Activated CD4-positive, alpha-beta T cell treated with anti-CD3 and anti-CD28 coated beads for 1 hour (primary cell): ENCODE measurements around the gene SPATA31D4.
"Not testable (repeated sequence)": the region's sequence is repeated elsewhere in the genome, so short reads cannot be mapped to it uniquely, and the experiment has no call there.

Experiments
- DNase-seq: peaks from one replicate; pipeline ENCODE4 v3.0.0-alpha.2; 2020

SPATA31D4 gene

DNA sequence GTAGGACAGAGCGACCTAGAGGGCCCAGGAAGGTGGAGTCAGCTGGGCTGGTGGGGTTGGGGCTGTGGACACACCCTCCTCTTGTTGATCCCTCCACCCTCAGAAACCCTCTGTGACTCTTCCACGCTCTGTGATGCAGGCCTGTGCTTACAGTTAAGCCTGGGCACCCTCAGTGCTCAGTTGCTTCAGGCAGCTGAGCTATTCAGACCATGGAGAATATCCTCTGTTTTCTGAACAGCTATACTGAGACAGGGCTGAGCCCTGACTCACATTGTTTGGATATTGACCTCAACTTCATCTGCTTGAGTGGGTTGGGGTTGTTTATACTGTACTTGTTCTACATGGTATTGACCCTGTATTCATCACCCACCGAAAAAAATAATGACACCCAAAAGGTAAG, at the start of gene SPATA31D4:
SPATA31D4 (plus strand) TSS at position 124 of the 400 bp plus-strand sequence; CDS start at position 210, 86 bp downstream.
- DNase-seq, result not testable (repeated sequence)

DNA sequence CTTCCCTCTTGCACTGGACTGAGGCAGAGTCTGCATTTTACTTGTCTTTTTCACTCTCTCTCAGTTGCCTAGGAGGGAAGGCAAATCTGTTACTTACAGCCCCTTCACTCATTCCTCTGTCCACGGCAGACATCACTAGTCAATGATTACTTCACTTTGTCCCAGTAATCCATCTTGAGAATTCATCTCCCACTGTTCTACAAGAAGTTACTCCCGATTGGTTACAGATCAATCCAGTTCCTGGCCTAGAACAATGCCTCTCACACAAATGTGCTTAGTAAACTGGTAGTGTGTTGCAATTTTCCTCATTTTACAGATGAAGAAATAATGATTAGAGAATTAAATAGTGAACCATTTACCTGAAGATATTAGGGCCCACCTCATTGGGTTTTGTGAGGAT, 49.7 kb upstream of the SPATA31D4 start:
- no peak for DNase-seq

DNA sequence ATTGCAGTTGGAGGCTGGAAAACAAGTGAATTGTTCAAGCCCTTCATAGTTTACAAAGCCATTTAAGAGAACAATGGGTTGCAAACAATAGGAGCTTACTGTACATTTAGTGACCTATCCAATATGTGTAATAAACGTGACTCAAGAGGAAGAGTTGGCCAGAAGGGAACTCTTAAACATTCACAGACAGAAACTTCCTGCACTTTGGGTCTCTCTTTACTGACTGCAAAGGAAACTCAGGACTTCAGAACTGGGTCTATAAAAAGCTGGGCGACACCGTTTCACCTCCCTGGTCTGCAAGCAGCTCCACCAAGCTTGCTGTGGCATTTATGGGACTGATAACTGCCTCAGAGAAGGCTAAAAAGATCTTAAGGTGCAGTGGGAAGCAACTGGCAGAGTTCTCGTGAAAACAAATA, 48.7 kb upstream of the SPATA31D4 start:
- DNase-seq, result no peak

DNA sequence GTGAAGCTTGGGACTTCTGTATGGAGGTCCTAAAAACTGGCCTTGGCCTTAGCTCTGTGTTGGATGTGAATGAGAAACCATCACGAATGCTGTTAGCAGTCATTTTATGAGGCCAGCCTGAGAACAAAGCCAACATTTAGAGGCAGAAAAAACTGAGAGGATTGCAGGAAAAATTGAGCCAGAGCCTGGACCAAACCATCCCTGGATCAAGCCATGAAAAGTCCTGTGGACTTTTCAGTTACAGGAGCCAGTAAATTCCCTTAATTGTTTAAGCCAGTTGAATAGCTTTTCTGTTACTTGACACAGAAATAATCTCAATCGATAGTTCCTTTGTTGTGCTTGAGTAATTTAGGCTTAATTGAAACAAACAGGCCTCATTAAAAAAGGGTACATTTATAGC, 42.6 kb upstream of the SPATA31D4 start:
- no peak for DNase-seq

DNA sequence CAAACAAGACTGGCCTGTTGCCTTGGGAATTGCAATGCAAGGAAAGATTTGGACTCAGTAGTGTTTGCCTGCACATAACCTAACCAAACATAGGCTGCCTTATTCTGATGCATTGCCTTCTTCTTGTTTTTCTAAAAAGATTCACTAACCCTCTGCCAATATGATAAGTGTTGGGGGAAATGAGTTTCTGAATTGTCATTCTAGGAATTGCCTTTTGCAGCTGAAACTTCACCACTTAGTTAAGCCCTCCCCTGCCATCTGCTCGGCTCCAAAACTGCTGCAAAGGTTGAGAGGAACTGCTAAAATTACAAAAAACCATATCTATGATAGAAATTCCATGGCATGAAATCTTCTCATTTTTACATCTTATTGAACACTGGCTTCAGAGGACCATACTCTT, 41.6 kb upstream of the SPATA31D4 start:
- DNase-seq, result no peak

DNA sequence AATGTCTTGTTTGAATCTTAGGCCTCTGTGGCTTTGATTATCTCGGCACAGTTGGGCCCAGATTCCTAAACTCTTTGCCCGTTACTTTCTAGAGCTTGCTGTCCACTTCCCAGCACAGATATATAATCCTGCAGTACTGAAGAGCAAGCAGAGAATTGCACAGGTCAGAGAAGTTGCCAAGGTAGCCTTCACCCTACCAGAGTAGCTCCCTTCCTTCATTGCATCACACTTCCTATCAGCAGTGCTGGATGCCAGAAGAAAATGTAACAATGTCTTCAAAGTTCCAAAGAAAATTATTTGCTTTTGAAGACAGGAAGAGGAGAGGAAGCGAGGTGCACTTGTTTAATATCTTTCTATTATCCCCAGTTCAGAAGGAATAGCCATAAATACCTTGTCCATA, 38.1 kb upstream of the SPATA31D4 start:
- no peak for DNase-seq

DNA sequence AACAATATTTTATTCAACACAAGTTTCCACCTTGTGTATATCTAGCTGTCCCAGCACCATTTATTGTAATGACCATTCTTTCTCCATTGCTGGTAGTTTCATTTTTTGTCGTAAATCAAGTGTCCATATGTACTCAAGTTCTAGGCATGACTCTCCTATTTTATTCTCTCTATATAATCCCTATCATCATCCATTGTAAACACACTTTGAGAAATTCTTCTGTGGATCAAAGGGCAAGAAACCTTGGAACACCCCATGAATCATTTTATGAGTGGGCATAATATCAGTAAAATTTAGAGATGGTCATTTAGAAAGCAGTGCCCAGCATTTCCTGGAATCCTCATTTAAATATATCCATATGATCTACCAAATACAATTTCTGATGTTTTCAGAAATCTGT, 35.8 kb upstream of the SPATA31D4 start:
- DNase-seq, result no peak

DNA sequence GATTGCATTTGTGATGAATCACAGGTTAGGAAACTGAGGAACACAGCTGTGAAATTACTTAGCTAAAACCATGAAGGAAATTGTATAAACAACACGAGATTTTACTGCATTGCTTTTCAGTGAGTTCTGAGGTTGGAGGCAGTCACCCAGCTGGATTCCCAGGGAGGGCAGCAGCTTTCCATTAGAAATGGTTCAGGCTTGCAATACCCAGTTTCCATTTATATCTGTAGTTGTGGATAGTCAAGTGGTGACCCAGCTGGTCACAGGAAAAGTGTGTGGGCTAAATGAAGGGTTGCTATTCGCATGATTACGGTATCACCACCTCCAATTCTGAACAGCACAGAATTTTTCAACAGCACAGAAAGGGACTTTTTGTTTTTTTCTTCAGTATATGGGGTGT, 34.3 kb upstream of the SPATA31D4 start:
- DNase-seq, result no peak

DNA sequence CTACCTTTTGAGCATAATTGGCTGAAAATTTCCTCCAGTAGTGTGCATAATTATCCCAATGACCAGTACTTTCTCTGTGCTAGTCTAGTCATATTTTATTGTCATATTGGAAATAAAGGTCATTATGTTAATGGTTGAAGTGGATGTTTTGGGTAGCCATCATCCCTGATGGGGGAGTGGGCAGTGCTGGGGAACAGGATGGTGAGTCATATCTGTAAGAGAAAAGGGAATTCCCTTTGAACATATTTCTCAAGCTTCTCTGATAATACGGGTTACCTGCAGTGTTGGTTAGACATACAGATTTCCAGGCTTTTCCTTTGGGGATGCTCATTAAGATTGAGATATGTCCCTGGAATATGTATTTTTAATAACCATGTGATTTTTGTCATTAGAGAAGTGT, 33.3 kb upstream of the SPATA31D4 start:
- no peak for DNase-seq

DNA sequence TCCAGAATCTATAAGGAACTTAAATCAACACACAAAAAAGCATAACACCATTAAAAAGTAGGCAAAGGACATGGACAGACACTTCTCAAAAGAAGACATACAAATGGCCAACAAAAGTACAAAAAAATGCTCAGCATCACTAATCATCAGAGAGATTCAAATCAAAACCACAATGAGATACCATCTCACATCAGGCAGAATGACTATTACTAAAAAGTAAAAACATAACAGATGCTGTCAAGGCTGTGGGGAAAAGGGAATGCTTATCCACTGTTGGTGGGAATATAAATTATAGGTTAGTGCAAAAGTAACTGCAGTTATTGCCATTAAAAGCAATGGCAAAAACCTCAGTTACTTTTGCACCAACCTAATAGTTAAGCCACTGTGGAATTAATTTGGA, 32.2 kb upstream of the SPATA31D4 start:
- no peak for DNase-seq

DNA sequence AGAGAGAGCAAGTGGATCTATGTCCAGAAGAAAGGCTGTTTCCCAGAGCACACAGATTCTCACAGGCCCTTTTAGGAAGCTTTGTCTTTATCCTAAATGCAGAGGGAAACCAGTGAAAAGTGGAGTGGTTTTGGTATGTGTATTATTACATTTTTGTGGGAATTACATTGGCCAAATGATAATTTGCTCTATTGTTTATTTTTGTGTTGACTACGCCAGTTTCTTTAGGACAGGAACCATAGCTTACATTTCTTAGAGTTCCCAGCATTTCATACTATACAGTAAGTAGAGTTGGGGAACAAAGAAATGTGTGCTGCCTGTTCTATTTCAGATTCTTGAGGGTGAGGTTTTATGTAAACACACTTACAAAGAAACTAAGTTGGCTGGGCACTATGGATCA, 29.4 kb upstream of the SPATA31D4 start:
- DNase-seq, result no peak

DNA sequence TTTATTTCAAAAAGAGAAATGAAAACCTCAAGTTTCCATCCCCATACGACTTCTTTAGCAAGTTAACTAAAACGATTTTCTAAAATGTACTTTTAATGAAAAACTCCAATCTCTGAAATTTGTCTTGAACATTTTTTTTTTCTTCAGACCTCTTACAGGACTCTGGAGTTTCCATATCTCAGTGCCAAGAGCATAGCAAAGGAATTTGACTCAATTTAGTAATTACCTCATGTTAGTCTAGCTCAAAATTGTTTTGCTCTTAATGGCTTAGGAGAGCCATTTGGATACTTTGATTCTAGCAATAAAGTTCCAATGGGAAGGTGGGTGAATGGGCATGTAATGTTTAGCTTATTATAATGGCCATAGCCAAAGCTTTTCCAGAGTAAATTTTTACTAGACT, 26.0 kb upstream of the SPATA31D4 start:
- DNase-seq, result no peak

DNA sequence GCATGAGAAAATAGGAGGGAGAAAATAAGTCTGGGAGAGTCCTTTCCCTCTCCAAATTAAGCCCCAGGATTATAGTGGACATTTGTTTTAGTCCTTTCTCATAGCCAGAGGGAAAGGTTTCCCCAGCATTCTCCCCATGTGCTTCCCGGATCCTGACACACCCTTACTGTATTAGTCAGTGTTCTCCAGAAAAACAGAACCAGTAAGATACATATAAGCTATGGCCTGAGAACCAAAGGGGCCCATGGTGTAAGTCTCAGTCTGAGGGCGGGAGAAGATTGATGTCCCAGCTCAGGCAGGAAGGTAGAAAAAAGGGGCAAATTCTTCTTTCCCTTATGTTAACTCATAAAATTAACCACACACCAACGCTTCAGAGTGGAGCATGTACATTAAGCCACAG, 25.6 kb upstream of the SPATA31D4 start:
- no peak for DNase-seq

DNA sequence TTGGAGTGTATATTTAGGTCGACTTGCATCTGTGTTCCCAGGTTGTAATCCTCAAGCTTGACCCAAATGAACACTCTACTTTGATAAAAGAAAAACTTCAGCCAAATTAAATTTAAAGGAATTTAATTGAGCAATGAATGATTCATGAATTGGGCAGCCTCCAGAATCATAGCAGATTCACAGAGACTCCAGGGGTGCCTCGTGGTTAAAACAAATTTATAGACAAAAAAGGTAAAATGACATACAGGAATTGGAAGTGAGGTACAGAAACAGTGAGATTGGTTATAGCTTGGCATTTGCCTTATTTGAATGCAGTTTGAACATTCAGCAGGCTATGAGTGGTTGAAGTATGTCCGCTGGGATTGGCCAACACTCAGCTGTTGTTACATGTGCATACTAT, 21.6 kb upstream of the SPATA31D4 start:
- no peak for DNase-seq

DNA sequence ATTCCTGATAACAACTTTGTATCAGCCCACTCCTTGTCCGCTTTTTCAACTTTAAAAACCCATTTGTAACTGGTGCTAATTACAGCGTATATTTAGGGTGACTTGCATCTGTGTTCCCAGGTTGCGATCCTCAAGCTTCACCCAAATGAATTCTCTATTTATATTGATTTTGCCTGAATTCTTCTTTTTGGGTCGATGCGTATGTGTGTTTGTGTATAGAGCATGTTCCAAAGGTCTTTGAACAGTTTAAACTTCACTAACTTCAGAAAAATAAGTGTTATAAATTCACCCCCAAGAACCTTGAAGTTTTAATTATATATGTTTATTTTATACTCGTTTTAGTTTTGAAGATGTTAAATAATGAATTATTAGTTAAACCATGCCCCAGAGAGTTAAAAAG, 16.1 kb upstream of the SPATA31D4 start:
- DNase-seq, result no peak

DNA sequence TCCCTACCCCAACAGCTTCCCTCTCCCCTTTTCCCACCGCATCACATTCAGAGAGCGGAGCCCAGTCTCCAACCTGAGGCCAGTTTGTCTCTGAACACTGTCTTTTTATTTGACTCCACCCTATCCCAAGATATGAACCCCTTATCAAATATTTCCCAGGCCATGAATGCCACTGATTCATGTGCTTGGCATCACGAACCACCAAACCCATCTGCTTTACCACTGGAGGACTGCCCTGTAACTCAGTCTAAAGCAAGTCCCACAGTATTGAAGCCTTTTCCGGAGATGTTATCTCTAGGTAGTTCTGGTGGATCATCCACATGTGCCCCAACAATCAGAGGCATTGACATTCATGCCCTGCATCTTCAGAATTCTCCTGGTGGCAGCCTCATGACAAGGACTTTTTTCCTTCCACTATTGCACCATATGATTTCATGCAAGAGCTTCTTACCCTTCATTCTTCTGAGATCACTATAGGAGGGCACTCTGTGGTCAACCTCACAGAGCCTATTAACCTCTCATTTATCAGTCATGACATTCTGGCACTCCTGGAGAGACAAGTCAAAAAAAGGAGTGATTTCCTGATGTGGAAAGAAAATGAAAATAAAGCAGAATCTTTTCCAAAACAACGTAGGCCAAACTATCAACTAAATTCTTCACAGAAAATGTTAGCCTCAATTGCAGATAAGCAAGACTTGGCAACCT, 12.3 kb upstream of the SPATA31D4 start:
- no peak for DNase-seq

DNA sequence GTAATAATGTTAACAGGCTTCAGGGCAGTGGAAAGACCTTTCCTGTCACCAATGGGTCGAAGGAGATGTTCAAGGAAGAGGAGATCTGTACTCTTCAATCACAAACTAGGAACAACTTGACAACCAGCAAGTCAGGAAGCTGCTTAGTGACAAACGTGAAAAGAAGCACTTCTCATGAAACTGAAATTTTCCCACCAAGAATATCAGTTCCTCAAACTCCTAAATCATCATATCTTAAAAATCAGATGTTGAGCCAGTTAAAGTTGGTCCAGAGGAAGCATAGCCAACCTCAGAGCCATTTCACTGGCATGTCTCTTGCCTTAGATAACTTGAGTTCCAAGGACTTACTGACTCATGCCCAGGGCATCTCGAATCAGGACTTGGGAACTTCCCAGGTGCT, 9.7 kb upstream of the SPATA31D4 start:
- not testable (repeated sequence) for DNase-seq

DNA sequence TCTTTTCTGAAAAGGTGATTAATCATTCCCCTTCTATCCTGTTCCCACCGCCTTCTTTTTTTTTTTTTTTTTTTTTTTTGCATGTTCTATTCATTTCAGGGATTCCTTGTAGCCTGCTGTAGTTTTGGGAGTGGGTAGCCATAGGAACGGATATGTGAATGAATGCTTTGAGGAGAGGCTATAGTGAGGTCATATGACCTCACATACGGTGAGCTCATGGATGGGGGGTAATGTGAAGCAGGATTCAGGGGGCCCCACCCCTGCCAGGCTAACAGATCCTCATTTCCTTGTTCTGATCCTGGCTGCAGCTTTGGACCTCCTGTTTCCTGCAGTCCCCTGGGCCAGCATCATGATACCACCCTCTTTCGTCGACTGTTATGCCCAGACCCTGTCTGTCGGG, 1.9 kb downstream of the SPATA31D4 start:
- DNase-seq, result not testable (repeated sequence)

DNA sequence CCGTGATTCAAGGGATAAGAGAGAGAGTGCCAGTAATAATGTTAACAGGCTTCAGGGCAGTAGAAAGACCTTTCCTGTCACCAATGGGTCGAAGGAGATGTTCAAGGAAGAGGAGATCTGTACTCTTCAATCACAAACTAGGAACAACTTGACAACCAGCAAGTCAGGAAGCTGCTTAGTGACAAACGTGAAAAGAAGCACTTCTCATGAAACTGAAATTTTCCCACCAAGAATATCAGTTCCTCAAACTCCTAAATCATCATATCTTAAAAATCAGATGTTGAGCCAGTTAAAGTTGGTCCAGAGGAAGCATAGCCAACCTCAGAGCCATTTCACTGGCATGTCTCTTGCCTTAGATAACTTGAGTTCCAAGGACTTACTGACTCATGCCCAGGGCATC, 5.3 kb downstream of the SPATA31D4 start:
- DNase-seq, result not testable (repeated sequence)

DNA sequence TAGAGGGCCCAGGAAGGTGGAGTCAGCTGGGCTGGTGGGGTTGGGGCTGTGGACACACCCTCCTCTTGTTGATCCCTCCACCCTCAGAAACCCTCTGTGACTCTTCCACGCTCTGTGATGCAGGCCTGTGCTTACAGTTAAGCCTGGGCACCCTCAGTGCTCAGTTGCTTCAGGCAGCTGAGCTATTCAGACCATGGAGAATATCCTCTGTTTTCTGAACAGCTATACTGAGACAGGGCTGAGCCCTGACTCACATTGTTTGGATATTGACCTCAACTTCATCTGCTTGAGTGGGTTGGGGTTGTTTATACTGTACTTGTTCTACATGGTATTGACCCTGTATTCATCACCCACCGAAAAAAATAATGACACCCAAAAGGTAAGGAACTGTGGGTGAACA, 15.2 kb downstream of the SPATA31D4 start, which contains the start of gene SPATA31D3:
SPATA31D3 (plus strand) TSS at position 108 of the 400 bp plus-strand sequence; CDS start at position 194, 86 bp downstream.
- not testable (repeated sequence) for DNase-seq

DNA sequence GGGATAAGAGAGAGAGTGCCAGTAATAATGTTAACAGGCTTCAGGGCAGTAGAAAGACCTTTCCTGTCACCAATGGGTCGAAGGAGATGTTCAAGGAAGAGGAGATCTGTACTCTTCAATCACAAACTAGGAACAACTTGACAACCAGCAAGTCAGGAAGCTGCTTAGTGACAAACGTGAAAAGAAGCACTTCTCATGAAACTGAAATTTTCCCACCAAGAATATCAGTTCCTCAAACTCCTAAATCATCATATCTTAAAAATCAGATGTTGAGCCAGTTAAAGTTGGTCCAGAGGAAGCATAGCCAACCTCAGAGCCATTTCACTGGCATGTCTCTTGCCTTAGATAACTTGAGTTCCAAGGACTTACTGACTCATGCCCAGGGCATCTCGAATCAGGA, 20.4 kb downstream of the SPATA31D4 start:
- not testable (repeated sequence) for DNase-seq

DNA sequence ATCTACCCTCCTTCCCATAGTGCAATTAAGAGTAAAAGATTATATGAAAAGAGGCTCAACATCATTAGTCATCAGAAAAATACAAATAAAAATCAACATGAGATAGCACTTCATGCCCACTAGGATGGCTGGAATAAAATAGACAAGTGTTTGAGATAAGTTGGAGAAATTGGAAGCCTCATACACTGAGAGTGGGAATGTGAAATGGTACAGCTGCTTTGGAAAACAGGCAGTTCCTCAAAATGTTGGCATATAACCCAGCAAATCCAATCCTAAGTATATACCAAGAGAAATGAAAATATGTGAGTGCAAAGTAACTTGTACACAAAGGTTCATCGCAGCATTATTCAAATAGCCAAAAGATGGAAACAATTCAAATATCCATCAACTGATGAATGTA, 24.9 kb downstream of the SPATA31D4 start:
- DNase-seq, result no peak

DNA sequence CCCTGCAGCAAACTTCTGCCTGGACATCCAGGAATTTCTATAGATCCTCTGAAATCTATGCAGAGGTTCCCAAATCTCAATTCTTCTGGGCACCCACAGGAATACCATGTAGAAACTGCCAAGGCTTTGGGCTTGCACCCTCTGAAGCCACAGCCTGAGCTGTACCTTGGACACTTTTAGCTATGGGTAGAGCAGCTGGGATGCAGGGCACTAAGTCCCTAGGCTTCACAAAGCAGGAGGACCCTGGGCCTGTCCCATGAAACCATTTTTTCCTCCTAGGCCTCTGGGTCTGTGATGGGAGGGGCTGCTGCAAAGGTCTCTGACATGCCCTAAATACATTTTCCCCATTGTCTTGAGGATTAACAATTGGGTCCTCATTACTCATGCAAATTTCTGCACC, 27.4 kb downstream of the SPATA31D4 start:
- no peak for DNase-seq

DNA sequence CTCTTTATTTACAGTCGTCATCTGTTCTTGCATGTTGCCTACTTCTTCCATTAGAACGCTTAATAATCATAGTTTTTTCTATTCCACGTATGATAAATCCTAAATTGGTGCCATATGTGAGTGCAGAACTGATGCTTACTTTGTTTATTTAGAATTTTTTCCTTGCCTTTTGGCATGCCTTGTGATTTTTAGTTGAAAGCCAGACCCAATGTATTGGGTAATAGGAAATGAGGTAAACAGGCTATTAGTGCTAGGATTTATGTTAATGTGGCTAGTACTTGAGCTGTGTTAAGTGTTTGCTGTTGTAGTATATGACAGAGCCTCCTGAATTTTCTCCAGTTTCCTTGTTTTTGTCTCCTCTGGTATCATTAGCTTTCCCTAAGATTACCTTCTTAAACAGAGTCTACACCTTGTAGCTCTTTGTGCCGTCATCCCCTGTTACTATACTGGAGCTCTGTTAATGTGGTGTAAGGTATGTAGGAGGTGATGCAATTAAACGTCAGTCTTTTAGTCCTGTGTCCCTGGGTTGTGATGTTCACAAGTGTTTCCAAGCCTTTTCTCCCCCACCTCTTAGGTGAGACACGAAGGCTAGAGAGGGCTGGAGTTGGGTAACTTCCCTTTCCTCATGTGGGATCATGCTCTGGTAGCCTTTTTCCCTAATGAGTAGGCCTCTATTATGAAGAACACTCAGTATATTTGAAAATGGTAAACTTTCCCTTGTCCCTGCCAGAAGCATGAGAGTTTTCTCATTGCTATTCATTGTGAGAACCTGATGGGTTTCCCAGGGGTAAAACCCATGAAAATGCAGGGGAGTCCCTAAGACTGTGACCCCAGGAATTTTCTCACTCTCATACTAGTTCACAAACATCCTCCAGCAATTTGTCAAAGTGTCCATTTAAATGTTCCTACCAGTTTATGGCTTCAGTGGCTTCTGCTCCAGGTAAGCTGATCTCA, 36.3 kb downstream of the SPATA31D4 start:
- no peak for DNase-seq
